HG02571 (cell line): ENCODE results near the gene ARID1B.
A peak's percentile ranks its signal among the peaks of the same experiment; 100 is the strongest.

ENCODE experiments used
- ATAC-seq: cut with Tn5 transposase; IDR thresholded peaks from one replicate; pipeline ENCODE4 v1.9.1; 2021; ENCODE audit warnings: mild to moderate bottlenecking, moderate library complexity; ENCODE audit not compliant: unreplicated experiment

The ARID1B gene

DNA sequence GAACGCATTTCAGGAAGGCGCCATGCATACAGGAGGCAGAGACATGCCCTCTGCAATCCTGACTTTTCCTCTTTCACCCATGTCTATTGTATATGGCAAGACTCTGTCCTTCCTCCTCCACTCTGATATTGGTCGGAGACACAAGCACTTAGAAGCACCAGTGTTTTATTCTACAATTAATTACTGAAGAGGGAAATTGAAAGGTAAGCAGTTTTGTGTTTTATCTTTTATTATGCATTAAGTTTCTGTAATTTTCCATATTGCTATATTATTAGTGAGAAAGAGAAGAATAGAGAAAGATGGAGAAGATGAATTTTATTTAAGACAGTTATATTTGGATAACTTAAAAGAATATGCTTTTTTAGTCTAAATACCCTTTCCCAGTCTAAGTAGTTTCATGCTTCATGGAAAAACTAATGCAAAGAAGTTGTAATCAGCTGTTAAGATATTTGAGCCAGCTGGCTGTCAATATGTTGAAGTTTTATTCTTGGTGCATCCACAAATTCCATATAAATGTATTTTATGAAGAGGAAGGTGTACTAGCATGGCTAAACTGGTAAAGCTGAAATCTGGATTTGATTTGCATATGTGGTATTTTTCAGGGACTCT is 13.6 kb downstream of the ARID1B start:
- ATAC-seq: no peak

DNA sequence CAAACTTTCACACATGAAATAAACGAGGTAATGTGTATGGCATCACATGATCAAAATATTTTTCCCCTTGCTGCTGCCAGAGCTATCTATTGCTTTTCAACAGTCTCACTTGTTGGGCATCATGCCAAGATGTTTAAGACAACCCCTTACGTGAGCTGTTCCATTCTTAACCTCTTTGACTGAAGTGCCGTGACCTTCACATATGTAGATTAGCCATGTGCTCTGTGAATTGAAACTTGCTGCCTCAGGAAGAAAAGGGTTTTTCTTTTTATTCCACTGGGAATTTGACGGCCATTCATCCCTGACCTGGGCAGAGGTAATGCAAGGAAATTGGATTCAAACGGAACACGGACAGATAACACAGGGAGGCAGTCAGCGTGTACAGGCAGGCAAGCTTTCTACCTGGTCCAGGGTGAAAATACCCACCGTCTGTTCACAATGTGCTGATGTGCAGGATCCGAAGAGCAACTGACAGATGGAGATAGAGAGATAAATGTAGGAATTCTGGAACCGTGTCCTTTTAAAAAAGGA is 14.2 kb downstream of the ARID1B start:
- ATAC-seq: peak; percentile 52

DNA sequence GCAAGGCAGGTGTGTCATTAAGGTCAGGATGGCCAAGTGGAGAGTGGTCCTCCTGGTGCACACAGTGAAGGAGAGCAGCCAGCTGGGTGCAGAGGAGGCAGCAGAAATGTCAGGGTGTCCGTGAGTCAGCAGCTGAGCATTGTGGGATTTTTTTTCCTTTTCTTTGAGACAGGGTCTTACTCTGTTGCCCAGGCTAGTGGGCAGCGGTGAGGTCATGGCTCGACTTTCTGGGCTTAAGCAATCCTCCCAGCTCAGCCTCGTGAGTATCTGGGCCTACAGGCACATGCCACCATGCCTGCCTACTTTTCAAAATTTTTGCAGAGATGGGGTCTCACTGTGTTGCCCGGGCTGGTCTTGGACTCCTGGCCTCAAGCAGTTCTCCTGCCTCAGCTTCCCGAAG is 16.0 kb downstream of the ARID1B start:
- ATAC-seq: no peak

DNA sequence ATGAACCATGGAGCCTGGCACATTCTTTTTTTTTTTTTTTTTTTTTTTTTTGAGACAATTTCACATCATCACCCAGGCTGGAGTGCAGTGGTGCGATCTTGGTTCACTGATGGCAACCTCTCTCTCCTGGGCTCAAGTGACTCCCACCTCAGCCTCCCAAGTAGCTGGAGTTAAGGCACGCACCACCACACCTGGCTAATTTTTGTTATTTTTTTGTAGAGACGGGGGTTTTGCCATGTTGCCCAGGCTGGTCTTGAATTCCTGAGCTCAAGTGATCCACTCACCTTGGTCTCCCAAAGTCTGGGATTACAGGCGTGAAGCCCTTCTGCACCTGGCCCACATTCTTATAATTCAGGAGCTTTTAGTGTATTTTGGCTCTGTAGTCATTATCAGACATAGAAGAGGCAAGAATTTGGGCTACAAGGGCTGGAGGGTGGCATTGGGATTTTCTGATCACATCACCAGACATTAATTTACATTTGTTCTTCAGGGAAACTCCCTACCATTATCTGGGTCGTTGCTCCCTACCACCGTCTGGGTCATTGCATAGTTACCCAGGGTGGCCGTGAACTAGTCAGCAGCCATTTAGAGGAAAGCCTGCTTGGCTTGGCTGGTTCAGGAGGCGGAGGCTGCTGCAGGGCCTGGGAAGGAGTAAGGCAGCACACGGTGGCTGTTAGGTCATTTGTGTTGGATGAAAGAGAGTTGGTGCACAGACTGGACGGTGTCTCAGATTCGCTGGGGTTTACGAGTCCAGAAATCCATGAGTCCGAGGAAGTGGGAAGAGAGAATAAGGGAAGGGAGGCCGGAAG is 17.6 kb downstream of the ARID1B start:
- ATAC-seq: peak; percentile 52

DNA sequence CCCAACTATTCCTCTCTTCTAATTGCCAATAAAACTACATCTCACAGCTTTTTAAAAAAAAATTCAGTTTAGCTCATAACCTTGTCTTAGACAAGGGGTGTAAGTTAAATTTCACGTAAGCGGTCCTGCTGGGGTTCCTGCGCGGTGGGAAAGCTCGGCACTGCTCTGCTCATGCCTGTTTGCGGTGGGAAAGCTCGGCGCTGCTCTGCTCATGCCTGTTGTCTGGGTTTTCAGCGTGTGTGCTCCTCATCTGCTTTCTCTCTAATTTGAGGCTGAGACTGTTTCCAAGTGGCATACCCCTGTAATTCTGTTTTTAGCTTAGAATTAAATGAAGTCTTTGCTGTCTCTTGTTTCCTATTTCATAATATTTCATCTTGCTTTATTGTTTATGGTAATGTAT is 18.6 kb downstream of the ARID1B start:
- ATAC-seq: no peak

DNA sequence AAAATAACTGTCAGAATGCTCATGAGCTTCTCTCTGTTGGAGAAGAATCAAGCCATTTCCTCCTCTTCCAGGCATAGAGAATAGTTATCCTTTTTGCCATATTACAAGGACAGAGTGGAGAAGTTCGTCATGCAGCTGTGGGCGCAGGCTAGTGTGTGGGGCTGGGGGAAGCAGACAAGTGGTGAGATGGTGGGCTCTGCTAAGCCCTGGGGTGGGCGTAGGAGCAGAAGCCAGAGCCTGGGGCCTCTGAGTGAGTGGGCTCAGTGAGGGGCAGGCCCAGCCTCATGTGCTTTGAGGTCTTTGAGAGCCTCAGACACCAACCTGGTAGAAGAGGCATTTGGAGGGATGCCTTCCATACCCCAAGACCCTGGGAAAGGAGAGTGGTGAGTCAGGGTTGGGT is 19.4 kb downstream of the ARID1B start:
- no peak for ATAC-seq

GRCh38 chr6:156797901-156798735 is 20.9 kb downstream of the ARID1B start:
- ATAC-seq: no peak

DNA sequence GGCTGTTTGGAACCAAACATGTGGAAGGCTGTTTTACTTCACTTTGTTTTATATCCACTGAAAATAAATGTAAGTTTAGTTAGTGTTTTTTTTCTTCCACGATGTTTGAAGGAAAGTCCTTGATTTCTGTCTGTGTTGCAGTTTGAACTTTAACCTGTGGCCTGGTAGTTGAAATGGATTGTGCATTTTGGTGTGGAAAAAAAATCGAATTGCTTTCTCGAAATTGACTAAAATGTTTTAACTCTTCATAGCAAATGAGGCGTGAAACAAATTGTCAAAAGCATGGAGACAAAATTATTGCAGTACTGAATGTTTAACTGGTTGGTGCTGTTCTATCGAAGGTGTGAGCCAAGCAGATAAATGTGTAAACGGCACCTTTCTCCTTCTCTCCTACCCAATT is 24.5 kb downstream of the ARID1B start:
- ATAC-seq: no peak

DNA sequence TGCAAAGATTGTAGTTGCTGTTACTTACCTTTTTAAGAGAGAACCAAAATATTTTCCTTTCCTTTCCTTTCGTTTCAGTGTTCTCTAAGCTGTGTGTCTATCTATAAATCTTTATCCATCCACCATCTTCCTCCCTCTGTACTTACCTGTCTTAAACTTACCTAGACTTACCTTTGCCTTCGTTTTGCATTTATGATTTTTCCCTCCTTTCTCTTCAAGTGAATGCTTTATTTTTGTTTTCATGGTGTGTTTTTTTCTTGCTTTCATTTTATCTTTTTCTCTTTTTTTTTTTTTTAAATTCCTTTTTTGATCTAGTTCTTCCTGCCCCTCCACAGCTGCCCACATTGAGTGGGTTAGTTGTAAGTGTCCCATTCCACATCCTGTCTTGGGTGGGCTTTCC is 26.2 kb downstream of the ARID1B start:
- no peak for ATAC-seq

DNA sequence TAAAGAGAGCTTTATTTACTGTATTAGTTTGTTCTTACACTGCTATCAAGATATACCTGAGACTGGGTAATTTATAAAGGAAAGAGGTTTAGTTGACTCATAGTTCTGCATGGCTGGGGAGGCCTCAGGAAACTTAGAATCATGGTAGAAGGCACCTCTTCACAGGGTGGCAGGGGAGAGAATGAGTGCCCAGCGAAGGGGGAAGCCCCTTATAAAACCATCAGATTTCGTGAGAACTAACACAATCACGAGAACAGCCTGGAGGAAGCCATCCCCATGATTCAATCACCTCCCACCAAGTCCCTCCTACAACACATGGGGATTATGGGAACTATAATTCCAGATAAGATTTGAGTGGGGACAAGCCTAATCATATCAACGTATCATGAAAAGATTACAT is 27.2 kb downstream of the ARID1B start:
- ATAC-seq: no peak

GRCh38 chr6:156806155-156806554 is 29.0 kb downstream of the ARID1B start:
- ATAC-seq: no peak

DNA sequence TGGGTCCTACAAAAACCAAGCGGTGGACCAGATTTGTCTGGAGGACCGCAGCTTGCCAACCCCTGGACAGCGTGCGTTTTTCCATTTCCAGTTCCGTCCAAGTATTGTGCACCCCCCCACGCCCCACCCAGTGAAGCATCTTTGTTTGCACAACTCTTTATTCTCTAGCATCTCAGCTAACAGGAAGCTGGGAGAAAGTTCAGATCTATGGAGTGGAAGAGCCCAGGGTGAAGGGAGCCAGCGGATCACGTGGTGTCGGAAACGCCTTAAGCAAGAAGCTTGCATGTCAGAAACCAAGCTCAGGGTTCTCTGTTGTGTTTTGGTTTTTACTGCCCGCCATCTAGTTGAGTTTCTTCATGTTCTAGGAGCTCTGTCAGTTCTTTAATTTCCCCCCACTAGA is 29.9 kb downstream of the ARID1B start:
- ATAC-seq: no peak

DNA sequence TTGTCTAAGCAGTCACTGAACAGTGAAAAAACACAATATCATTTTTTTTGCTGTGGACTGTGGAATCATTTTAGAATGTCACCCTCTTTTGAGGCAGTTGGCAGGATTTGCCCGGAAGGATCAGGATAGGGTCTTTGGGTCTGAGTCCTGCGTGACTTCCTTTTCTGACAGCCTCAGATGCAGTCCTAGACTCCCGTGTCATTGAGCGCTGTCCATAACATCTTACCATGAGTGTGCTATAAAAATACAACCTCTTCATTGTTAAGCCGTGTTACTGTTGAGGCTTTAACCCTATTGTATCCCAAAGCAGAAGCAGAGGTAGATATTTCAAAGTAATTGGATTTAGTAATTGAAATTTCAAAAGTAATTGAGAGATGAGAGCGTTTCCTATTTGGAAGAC is 30.6 kb downstream of the ARID1B start:
- ATAC-seq: no peak

DNA sequence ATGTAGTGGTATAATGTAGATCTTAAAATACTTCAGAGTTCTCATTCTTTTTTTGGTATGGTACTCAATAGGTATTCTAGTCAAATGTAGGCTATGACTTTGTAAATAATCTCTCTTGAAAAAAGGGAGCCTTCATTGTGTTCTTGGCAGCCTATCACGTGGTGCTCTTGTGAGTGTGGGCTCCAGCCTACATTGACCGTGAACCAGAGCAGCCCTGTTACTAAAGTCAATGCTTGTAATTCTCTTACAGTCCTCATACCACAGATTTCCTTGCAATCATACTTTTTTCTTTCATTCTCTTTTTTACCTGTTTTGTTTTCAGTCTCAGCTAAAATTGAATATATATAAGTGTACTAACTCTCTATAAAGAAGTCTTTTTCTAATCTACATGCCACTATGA is 31.1 kb downstream of the ARID1B start:
- ATAC-seq: no peak

DNA sequence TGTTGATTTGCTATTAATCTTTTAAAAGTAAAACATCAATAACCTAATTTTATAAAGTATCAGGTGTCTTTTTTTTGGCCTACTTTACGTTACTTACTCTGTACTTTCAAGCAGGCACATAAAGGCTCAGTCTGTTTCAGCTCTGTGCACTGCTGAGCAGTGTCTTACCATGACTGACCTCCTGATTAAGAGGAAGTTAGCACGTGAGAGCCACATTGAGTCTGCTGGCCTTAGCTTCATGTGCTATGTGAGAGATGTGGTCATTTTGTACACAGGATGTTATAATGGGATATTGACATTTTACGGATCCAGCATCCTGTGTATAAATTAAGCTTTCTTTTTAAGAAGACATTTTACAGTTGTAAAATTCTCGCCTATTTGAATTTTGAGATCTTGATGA is 31.9 kb downstream of the ARID1B start:
- ATAC-seq: peak; percentile 75

GRCh38 chr6:156809446-156810178 is 32.4 kb downstream of the ARID1B start:
- ATAC-seq: no peak

DNA sequence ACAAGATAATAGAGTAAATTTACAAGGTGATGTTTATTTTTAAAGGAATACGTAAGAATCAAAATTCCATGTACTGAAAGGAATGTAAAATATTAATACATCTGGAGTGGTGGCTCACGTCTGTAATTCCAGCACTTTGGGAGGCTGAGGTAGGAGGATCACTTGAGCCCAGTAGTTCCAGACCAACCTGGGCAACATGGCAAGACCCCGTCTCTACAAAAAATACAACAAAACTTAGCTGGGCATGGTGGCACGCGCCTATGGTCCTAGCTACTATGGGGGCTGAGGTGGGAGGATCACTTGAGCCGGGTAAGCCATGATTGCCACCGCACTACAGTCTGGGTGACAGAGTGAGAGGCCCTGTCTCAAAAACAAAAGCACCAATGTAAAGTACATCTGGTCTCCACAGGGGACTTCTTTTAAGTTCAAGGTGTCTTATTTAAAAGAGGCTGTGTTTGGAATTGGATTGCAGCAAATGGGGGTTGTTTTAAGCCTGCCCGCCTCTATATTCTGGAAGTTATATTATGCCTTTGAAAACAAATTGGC is 36.9 kb downstream of the ARID1B start:
- no peak for ATAC-seq

- ATAC-seq: no peak
These were observed 39.3 kb downstream of the ARID1B start for GRCh38 chr6:156816505-156816904.

DNA sequence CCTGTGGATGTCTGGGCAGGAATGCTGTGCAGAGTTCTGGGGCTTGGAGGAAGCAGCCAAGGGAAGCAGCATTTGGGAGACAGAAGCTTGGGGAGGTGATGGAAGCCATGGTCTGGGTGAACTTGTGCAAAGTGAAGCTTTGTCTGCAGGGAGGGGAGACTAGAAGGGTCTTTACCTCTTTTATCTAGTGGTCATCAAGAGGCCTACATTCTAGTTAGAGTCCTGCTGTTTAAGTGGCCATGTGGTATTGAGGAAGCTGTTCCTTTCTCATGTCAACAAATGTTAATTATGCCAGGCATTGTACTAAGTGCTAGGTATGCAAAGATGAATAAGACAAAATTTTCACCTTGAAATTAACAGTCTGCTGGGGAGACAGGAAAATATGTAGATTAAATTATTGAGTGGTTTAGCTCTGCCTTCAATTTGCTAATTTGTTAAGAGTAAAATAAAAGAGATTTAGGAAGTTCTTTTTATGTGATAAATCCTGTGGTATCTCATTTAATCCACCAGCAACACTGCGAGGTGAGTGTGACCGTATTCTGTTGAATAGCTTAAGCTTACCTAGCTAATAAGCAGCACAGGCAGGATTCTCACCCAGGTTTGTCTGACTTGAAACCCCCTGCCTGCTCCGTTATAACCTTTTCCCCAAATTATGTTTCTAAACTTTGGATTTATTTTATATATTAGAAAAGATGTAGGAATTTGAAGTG is 43.1 kb downstream of the ARID1B start:
- ATAC-seq: no peak

DNA sequence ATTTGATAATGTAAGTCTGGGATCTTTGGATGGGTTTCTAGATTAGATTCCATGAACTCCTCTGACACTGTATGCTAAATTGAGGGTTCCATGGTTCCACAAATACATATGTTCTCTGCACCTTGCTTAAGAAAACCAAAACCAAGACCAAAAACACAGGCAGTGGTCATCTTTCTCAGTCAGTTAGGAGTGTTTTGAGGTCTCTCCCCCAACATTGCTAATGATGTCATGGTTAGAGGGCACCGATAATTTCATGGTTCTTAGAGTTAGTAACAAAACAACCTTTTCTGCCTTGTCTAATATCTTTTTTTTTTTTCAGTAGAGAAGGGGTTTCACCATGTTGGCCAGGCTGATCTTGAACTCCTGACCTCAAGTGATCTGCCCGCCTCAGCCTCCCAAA is 44.5 kb downstream of the ARID1B start:
- no peak for ATAC-seq
